Esophagus muscularis mucosa (tissue), 4 donors: ENCODE results near the gene SMS.

Experiments used
- EP300 ChIP-seq: sonication (generic); formaldehyde crosslinking; IDR thresholded peaks from one replicate; pipeline ENCODE4 v1.6.1; 2017; ENCODE audit warnings: antibody characterized with exemption
- POLR2A ChIP-seq: fragments of 450-650 bp; IDR thresholded peaks from one replicate; pipeline ENCODE4 v1.6.1; 2017; ENCODE audit warnings: antibody characterized with exemption, moderate library complexity, mild to moderate bottlenecking, low read depth
- POLR2AphosphoS5 ChIP-seq, 2 donors: sonication (generic); formaldehyde crosslinking; IDR thresholded peaks; one replicate each; pipeline ENCODE4 v1.6.1; 2017; ENCODE audit warnings: antibody characterized with exemption in 2 of 2
- TF ChIP-seq, protein P1 (sequence below), 3 experiments: fragments of 200-600 bp in 2 of 3; fragments of 450-650 bp in 1 of 3; sonication (generic) in 2 of 3; IDR thresholded peaks; one replicate each; pipeline ENCODE4 v1.5.1; 2017 to 2019; ENCODE audit warnings: antibody characterized with exemption in 3 of 3, mild to moderate bottlenecking in 2 of 3, moderate library complexity in 1 of 3

DNA sequence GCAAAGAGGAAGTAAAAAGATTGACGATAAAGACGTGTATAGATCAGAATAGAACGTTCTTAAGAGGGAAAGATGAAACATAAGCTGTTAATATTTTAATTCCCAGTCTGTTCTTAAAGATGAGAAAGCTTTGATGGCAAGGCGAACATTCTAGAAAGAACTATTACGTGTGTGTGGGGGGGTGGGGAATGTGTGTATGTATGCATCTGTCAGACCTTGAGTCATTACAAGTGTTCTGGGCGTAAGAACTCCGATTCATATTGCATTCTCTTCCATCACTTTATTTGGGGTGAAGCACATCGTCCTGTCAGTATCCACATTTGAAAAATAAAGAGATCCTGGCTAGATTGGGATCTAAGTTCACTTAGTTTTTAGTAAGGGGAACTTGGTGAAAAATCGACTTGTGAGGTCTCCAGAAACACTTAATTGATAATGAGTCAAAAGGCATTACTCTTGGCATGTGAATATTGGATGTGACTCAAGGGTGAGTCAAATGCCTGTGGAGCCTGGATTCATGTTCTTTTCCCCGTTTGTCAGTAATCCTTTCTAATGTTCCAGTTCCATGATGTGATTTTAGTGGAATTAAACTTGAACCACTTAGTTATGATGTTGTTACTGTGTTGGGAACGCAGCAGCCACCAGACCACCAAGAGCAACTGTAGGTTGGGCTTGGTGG lies 3.1 kb downstream of the SMS start:
- TF ChIP-seq, protein P1, sequence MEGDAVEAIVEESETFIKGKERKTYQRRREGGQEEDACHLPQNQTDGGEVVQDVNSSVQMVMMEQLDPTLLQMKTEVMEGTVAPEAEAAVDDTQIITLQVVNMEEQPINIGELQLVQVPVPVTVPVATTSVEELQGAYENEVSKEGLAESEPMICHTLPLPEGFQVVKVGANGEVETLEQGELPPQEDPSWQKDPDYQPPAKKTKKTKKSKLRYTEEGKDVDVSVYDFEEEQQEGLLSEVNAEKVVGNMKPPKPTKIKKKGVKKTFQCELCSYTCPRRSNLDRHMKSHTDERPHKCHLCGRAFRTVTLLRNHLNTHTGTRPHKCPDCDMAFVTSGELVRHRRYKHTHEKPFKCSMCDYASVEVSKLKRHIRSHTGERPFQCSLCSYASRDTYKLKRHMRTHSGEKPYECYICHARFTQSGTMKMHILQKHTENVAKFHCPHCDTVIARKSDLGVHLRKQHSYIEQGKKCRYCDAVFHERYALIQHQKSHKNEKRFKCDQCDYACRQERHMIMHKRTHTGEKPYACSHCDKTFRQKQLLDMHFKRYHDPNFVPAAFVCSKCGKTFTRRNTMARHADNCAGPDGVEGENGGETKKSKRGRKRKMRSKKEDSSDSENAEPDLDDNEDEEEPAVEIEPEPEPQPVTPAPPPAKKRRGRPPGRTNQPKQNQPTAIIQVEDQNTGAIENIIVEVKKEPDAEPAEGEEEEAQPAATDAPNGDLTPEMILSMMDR (IDR thresholded peaks at IDR 0.05) = no peak
- TF ChIP-seq POLR2AphosphoS5 (IDR thresholded peaks at IDR 0.05) (no peak), POLR2A (no peak), EP300 (no peak)
